Calu3 (cell line): ENCODE measurements around the gene ARMCX4. TPM values are rescaled to one million over a fixed set of nuclear protein-coding genes. Genes with fewer than 3 reads are reported as not detected.

Experiments used
- Bru-seq: library from RNA; stranded (reverse); fragments of 400-500 nt; gene quantifications from one replicate; lab custom pipeline; 2021; lab: Mats Ljungman, UMichigan
- BruChase-seq, 2 experiments: library from RNA; stranded (reverse); fragments of 400-500 nt; gene quantifications; one replicate each; lab custom pipeline; 2021; lab: Mats Ljungman, UMichigan
- BruUV-seq: library from RNA; stranded (reverse); fragments of 400-500 nt; replicated peaks from 2 replicates; lab custom pipeline; 2021; lab: Mats Ljungman, UMichigan
- CTCF ChIA-PET: fragments of 300-600 bp; sonication (Branson Sonifier 250); formaldehyde crosslinking; loops from one replicate; lab custom pipeline; 2022; ENCODE audit warnings: antibody characterized with exemption; lab: Charles Lee
- DNase-seq: peaks from one replicate; pipeline ENCODE4 v3.0.0; 2022
- H3K27ac Mint-ChIP-seq: one replicate; pipeline ENCODE4 v1.8.0; 2022; ENCODE audit warnings: mixed read lengths; ENCODE audit not compliant: unreplicated experiment
- H3K27me3 Mint-ChIP-seq: one replicate; pipeline ENCODE4 v1.8.0; 2022; ENCODE audit warnings: mixed read lengths; ENCODE audit not compliant: unreplicated experiment
- H3K36me3 Mint-ChIP-seq: one replicate; pipeline ENCODE4 v1.8.0; 2022; ENCODE audit warnings: mild to moderate bottlenecking, moderate library complexity, mixed read lengths; ENCODE audit not compliant: insufficient read depth, unreplicated experiment
- H3K4me1 Mint-ChIP-seq: one replicate; pipeline ENCODE4 v1.8.0; 2022; ENCODE audit warnings: mild to moderate bottlenecking, low read depth, mixed read lengths; ENCODE audit not compliant: unreplicated experiment
- H3K4me3 Mint-ChIP-seq: one replicate; pipeline ENCODE4 v1.8.0; 2022; ENCODE audit warnings: mild to moderate bottlenecking, low read depth, moderate library complexity, mixed read lengths; ENCODE audit not compliant: unreplicated experiment
- H3K9me3 Mint-ChIP-seq: one replicate; pipeline ENCODE4 v1.8.0; 2022; ENCODE audit warnings: low read depth, mixed read lengths; ENCODE audit not compliant: unreplicated experiment
- CTCF ChIP-seq: fragments of 200-600 bp; IDR thresholded peaks from one replicate; pipeline ENCODE4 v1.8.0; 2022; ENCODE audit warnings: antibody characterized with exemption; ENCODE audit not compliant: unreplicated experiment
- intact Hi-C: fragments of 100-400 bp; cut with micrococcal nuclease; formaldehyde crosslinking; loops from one replicate; pipeline ENCODE4 v1.10.0; 2022; ENCODE audit not compliant: unreplicated experiment
- long read RNA-seq: library from polyadenylated mRNA; stranded (forward); transcript quantifications from one replicate; pipeline ENCODE4 v2.0.0, GENCODE V29; 2022
- total RNA-seq: library from RNA; stranded (reverse); gene quantifications from 2 replicates; pipeline ENCODE4 v1.2.3, GENCODE V29; 2022

Gene ARMCX4
- total RNA-seq: 1.5 and 1.8 TPM in 2 replicates
- Bru-seq, nascent RNA: percentile 32 among the genes with signal in this experiment
- BruChase-seq, experiment 1, labeled RNA remaining after a 6-hour chase: percentile 42 among the genes with signal in this experiment
- BruChase-seq, experiment 2, labeled RNA remaining after a 2-hour chase: percentile 43 among the genes with signal in this experiment
- long read RNA-seq, partial matches to known transcripts: 0 of 2 reads
- long read RNA-seq, other reads (novel, unspliced or antisense): 1 of 2 reads

GRCh38 chrX:101485212-101485949 lies at the start of gene ARMCX4:
Gene ARMCX4, plus strand, starts transcription at chrX:101485456. Its CDS starts 3,134 bp downstream, at chrX:101488590.
- DNase-seq: peak; percentile 39
- CTCF ChIA-PET: no interaction called here
- Mint-ChIP-seq H3K4me1 (peaks cover 12% of the 10 kb centered on the region), H3K9me3 (peaks cover 2% of the 10 kb centered on the region), H3K27me3 (peaks cover 14% of the 10 kb centered on the region), H3K4me3 (peak within 1 kb of the TSS; percentile 77), H3K27ac (peak within 1 kb of the TSS; percentile 28), H3K36me3 (peaks cover 9% of the 10 kb centered on the region)
- no peak for TF ChIP-seq CTCF
- intact Hi-C loops: no loop called here
- BruUV-seq: no TSS peak

- CTCF ChIA-PET: no interaction called here
- Mint-ChIP-seq H3K9me3 (peaks cover 2% of the 10 kb centered on the region), H3K36me3 (no peaks in the 10 kb centered on the region), H3K4me1 (no peaks in the 10 kb centered on the region), H3K27me3 (no peaks in the 10 kb centered on the region), H3K4me3 (no peak overlapping the region), H3K27ac (no peak overlapping the region)
- DNase-seq: no peak
- intact Hi-C loops: no loop called here
- TF ChIP-seq CTCF: no peak
- no TSS peak for BruUV-seq
Measured at GRCh38 chrX:101442085-101442484, 43.2 kb upstream of the ARMCX4 start.

GRCh38 chrX:101449279-101449678 lies 36.0 kb upstream of the ARMCX4 start:
- intact Hi-C loops: no loop called here
- no peaks in the 10 kb centered on the region for H3K4me1 Mint-ChIP-seq
- no TSS peak for BruUV-seq
- H3K4me3 Mint-ChIP-seq: no peak overlapping the region
- no peak overlapping the region for H3K27ac Mint-ChIP-seq
- H3K36me3 Mint-ChIP-seq: no peaks in the 10 kb centered on the region
- DNase-seq: no peak
- CTCF ChIA-PET: no interaction called here
- TF ChIP-seq CTCF: no peak
- H3K9me3 Mint-ChIP-seq: no peaks in the 10 kb centered on the region
- H3K27me3 Mint-ChIP-seq: no peaks in the 10 kb centered on the region

- CTCF ChIA-PET: no interaction called here
Measured at GRCh38 chrX:101450085-101450484, 35.2 kb upstream of the ARMCX4 start.

More at GRCh38 chrX:101450085-101450484, 35.2 kb upstream of the ARMCX4 start:
- Mint-ChIP-seq H3K4me1 (no peaks in the 10 kb centered on the region), H3K36me3 (no peaks in the 10 kb centered on the region), H3K9me3 (no peaks in the 10 kb centered on the region), H3K27me3 (no peaks in the 10 kb centered on the region), H3K27ac (no peak overlapping the region), H3K4me3 (no peak overlapping the region)
- intact Hi-C loops: no loop called here
- no peak for TF ChIP-seq CTCF
- no peak for DNase-seq
- no TSS peak for BruUV-seq
